Immature natural killer cell (primary cell): ENCODE measurements around the gene RBBP8. TPM values are rescaled to one million over a fixed set of nuclear protein-coding genes. Genes with fewer than 3 reads are reported as not detected.
A peak's percentile ranks its signal among the peaks of the same experiment; 100 is the strongest.

Experiments
- DNase-seq, 3 donors: peaks; one replicate each; pipeline ENCODE4 v3.0.0; 2022; ENCODE audit warnings: mixed read lengths in 1 of 3
- H3K27ac Mint-ChIP-seq, 6 donors: one replicate each; pipeline ENCODE4 v1.8.0; 2020; ENCODE audit warnings: mixed read lengths in 6 of 6, mild to moderate bottlenecking in 5 of 6, inconsistent platforms in 4 of 6, moderate library complexity in 3 of 6
- H3K27me3 Mint-ChIP-seq, 3 donors: one replicate each; pipeline ENCODE4 v1.8.0; 2020 to 2021; ENCODE audit warnings: low read depth in 3 of 3, mild to moderate bottlenecking in 3 of 3, mixed read lengths in 3 of 3, moderate library complexity in 3 of 3, inconsistent platforms in 1 of 3
- H3K36me3 Mint-ChIP-seq, 3 donors: one replicate each; pipeline ENCODE4 v1.8.0; 2020; ENCODE audit warnings: mixed read lengths in 3 of 3, inconsistent platforms in 2 of 3, mild to moderate bottlenecking in 2 of 3
- H3K4me1 Mint-ChIP-seq, 2 donors: one replicate each; pipeline ENCODE4 v1.8.0; 2020; ENCODE audit warnings: inconsistent platforms in 2 of 2, mild to moderate bottlenecking in 2 of 2, mixed read lengths in 2 of 2, moderate library complexity in 1 of 2
- H3K4me3 Mint-ChIP-seq, 5 donors: one replicate each; pipeline ENCODE4 v1.8.0; 2020; ENCODE audit warnings: mild to moderate bottlenecking in 5 of 5, mixed read lengths in 5 of 5, inconsistent platforms in 3 of 5, moderate library complexity in 3 of 5
- H3K9me3 Mint-ChIP-seq, 6 donors: one replicate each; pipeline ENCODE4 v1.8.0; 2020; ENCODE audit warnings: mild to moderate bottlenecking in 6 of 6, mixed read lengths in 6 of 6, inconsistent platforms in 4 of 6, moderate library complexity in 3 of 6
- polyA plus RNA-seq, 3 donors: library from polyadenylated mRNA; unstranded; fragments of 300-500 nt; fragmentation: Illumina TruSeq; gene quantifications; one replicate each; pipeline ENCODE4 v1.2.3, GENCODE V29; 2021

RBBP8 gene
- polyA plus RNA-seq, 3 donors from 2014 or later: 3.0 to 3.7 TPM; not detected in 1

DNA sequence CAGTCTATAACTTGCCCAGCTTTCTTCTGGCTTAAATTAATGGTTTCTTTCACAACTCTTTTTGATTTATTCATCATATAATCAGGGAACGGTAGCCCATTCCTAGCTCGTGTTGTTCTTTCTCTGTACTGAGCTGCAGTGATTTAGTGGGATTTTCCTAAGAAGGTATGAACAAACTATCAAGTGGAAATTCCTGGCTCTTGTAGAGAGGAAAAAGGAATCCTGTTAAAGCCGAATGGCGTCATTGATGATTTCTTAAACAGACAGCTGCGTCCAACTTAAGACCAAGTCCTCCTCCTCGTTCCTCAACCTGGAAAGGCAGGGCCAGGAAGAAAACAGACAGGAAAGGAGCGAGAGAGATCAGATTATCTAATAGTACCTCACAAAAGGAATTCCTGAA lies 132.9 kb downstream of the RBBP8 start:
- peaks cover 3 to 16% (median 16%) of the 10 kb centered on the region in 3 donors for H3K27me3 Mint-ChIP-seq
- peaks cover 39 to 41% of the 10 kb centered on the region in 2 donors for H3K4me1 Mint-ChIP-seq
- H3K9me3 Mint-ChIP-seq: peaks cover 0 to 3% (median 0%) of the 10 kb centered on the region in 6 donors
- peak overlapping the region in 2 of 6 donors; percentile 24 to 81 for H3K27ac Mint-ChIP-seq
- no peak for DNase-seq
- peaks cover 0 to 12% (median 0%) of the 10 kb centered on the region in 3 donors for H3K36me3 Mint-ChIP-seq
- no peak overlapping the region for H3K4me3 Mint-ChIP-seq

DNA sequence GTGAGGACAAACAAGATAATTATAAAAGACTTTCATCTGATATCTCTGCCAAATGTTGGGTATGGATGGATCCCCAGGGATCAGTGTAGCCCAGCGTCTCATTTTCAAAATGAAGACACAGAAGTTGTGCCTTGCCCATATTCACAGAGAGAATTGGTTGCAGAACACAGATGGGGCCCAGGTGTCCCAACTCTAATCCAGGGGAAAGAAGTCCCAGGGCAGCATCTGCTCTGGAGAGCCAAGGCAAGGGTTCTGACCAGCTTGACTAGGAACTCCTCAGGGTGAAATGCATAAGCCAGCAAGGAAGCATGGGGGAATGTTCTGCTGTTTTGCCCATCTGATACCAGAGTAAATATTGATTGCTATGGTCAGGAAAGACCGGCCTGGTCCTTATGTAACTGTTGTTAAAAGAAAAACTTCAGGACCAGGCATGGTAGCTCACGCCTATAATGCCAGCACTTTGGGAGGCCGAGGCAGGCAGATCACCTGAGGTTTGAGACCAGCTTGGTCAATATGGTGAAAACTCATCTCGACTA lies 133.4 kb downstream of the RBBP8 start:
- peaks cover 45 to 46% of the 10 kb centered on the region in 2 donors for H3K4me1 Mint-ChIP-seq
- peaks cover 0 to 3% (median 0%) of the 10 kb centered on the region in 6 donors for H3K9me3 Mint-ChIP-seq
- no peak overlapping the region for H3K4me3 Mint-ChIP-seq
- H3K27ac Mint-ChIP-seq: no peak overlapping the region
- peaks cover 5 to 21% (median 21%) of the 10 kb centered on the region in 3 donors for H3K27me3 Mint-ChIP-seq
- peaks cover 0 to 12% (median 0%) of the 10 kb centered on the region in 3 donors for H3K36me3 Mint-ChIP-seq
- DNase-seq: no peak

- Mint-ChIP-seq H3K4me3 (peak overlapping the region in 4 of 5 donors; percentile 43 to 63 (median 55)), H3K36me3 (peaks cover 0 to 12% (median 0%) of the 10 kb centered on the region in 3 donors), H3K27ac (peak overlapping the region in 4 of 6 donors; percentile 10 to 78 (median 42)), H3K27me3 (peaks cover 5 to 22% (median 21%) of the 10 kb centered on the region in 3 donors), H3K9me3 (peaks cover 0 to 3% (median 0%) of the 10 kb centered on the region in 6 donors), H3K4me1 (peaks cover 51 to 53% of the 10 kb centered on the region in 2 donors)
- DNase-seq: no peak
These were observed 134.1 kb downstream of the RBBP8 start for GRCh38 chr18:23067236-23067635.

GRCh38 chr18:23068011-23068410 lies 134.9 kb downstream of the RBBP8 start:
- Mint-ChIP-seq H3K27me3 (peaks cover 5 to 25% (median 21%) of the 10 kb centered on the region in 3 donors), H3K4me3 (peak overlapping the region in 2 of 5 donors; percentile 42 to 44), H3K36me3 (peaks cover 0 to 11% (median 0%) of the 10 kb centered on the region in 3 donors), H3K27ac (peak overlapping the region in 5 of 6 donors; percentile 62 to 98 (median 86)), H3K9me3 (peaks cover 0 to 3% (median 0%) of the 10 kb centered on the region in 6 donors), H3K4me1 (peaks cover 59 to 61% of the 10 kb centered on the region in 2 donors)
- no peak for DNase-seq

DNA sequence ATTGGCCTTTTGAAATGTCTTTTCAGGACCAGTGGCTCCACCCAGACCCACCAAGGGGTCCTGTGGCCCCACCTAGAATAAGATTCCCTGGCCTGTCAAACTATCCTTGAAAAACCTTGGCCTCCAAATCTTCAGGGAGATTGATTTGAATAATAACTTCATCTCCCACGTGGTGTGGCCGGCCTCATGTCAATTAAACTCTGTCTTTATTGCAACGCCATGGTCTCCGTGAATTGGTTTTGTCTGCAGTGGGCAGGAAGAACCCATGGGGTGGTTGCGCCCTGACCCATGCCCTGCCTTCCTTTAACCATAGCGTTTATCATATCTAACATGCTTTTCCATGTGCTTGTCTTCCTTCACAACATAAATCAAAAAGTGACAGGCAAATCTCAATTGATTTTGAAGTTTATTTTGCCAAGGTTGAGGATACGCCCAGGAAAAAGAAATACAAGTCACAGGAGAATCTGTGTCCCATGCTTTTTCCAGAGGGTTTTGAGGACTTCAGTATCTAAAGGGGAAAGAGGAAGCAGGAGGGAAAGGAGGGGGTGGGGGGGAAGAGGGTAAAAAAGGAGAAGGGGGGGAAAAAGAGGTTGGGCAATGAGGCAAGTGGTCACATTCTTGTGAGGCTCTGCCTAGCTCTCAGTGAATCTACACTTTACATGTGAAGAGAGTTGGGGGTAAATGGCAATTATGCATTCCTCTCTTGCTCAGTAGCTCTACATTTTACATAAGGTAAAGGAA lies 135.6 kb downstream of the RBBP8 start:
- H3K27ac Mint-ChIP-seq: peak overlapping the region; percentile 91 to 98 (median 94)
- H3K9me3 Mint-ChIP-seq: no peaks in the 10 kb centered on the region
- H3K27me3 Mint-ChIP-seq: peaks cover 5 to 25% (median 19%) of the 10 kb centered on the region in 3 donors
- peaks cover 0 to 4% (median 0%) of the 10 kb centered on the region in 3 donors for H3K36me3 Mint-ChIP-seq
- peak overlapping the region; percentile 76 to 92 (median 84) for H3K4me3 Mint-ChIP-seq
- H3K4me1 Mint-ChIP-seq: peaks cover 62 to 66% of the 10 kb centered on the region in 2 donors
- no peak for DNase-seq

DNA sequence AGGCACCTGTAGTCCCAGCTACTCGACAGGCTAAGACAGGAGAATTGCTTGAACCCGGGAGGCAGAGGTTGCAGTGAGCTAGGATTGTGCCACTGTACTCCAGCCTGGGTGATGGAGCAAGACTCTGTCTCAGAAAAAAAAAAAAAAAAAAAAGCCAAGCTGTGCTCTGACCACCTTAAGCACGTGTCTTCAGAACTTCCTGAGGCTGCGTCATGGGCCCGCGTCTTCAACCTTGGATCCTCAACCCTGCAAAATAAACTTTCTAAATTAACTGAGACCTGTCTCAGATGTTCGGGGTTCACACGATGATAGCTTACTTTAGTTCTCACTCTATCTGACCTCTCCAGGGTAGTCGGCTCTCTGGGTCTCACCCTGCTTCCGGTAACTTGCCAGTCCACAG lies 136.4 kb downstream of the RBBP8 start:
- Mint-ChIP-seq H3K4me3 (peak overlapping the region; percentile 76 to 92 (median 84)), H3K27me3 (peaks cover 5 to 25% (median 19%) of the 10 kb centered on the region in 3 donors), H3K9me3 (no peaks in the 10 kb centered on the region), H3K27ac (peak overlapping the region; percentile 91 to 98 (median 94)), H3K36me3 (peaks cover 0 to 4% (median 0%) of the 10 kb centered on the region in 3 donors), H3K4me1 (peaks cover 68 to 71% of the 10 kb centered on the region in 2 donors)
- DNase-seq: peak; percentile 69 to 72 (median 71)

GRCh38 chr18:23069898-23070297 lies 136.8 kb downstream of the RBBP8 start:
- no peaks in the 10 kb centered on the region for H3K9me3 Mint-ChIP-seq
- H3K4me3 Mint-ChIP-seq: peak overlapping the region; percentile 76 to 92 (median 84)
- peaks cover 5 to 25% (median 19%) of the 10 kb centered on the region in 3 donors for H3K27me3 Mint-ChIP-seq
- no peak for DNase-seq
- peak overlapping the region; percentile 91 to 98 (median 94) for H3K27ac Mint-ChIP-seq
- H3K4me1 Mint-ChIP-seq: peaks cover 69 to 71% of the 10 kb centered on the region in 2 donors
- H3K36me3 Mint-ChIP-seq: peaks cover 0 to 4% (median 0%) of the 10 kb centered on the region in 3 donors

- Mint-ChIP-seq H3K36me3 (peaks cover 0 to 4% (median 0%) of the 10 kb centered on the region in 3 donors), H3K4me1 (peaks cover 69 to 71% of the 10 kb centered on the region in 2 donors), H3K27ac (peak overlapping the region; percentile 91 to 98 (median 94)), H3K9me3 (no peaks in the 10 kb centered on the region), H3K27me3 (peaks cover 7 to 25% (median 19%) of the 10 kb centered on the region in 3 donors), H3K4me3 (peak overlapping the region; percentile 76 to 92 (median 84))
- peak; percentile 92 to 94 (median 92) for DNase-seq
These were observed 138.2 kb downstream of the RBBP8 start for GRCh38 chr18:23071285-23071684.

- peaks cover 7 to 24% (median 19%) of the 10 kb centered on the region in 3 donors for H3K27me3 Mint-ChIP-seq
- H3K4me3 Mint-ChIP-seq: peak overlapping the region; percentile 76 to 92 (median 84)
- H3K9me3 Mint-ChIP-seq: no peaks in the 10 kb centered on the region
These were observed 139.0 kb downstream of the RBBP8 start for GRCh38 chr18:23072079-23072478.

DNA sequence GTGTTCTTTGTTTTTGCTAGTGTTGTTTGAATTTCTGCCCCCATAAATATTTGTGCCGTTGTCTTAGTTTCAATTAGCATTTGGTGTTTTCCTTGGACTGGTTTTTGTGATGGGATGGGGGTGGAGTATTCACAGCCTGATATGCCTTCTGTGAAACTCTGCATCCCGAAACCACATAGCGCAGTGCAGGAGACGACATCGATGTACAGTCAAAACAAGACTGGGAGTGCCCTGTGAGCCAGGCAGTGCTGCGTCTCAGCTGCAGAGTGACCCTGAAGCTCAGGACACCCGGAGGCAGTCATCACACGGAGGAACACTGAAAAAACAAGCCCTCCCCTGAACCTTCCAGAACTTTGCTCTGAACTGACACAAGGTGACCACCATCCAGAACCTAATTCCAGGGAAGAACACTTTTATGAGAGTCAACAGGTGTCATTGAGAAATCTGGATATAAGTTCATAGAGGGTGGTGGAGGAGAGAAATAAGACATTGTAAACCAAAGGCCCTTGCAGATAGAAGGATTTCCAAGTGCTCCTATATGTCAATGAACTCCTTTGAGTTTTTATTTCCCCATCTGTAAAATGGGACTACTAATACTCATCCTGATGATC lies 141.0 kb downstream of the RBBP8 start:
- H3K4me1 Mint-ChIP-seq: peaks cover 51 to 57% of the 10 kb centered on the region in 2 donors

More at GRCh38 chr18:23072079-23072478, 139.0 kb downstream of the RBBP8 start:
- Mint-ChIP-seq H3K4me1 (peaks cover 64 to 69% of the 10 kb centered on the region in 2 donors), H3K36me3 (peaks cover 0 to 3% (median 0%) of the 10 kb centered on the region in 3 donors), H3K27ac (peak overlapping the region; percentile 91 to 98 (median 94))
- DNase-seq: no peak

More for the DNA sequence above, 141.0 kb downstream of the RBBP8 start:
- DNase-seq: no peak
- peak overlapping the region in 3 of 6 donors; percentile 6 to 91 (median 45) for H3K27ac Mint-ChIP-seq
- no peaks in the 10 kb centered on the region for H3K36me3 Mint-ChIP-seq
- no peaks in the 10 kb centered on the region for H3K9me3 Mint-ChIP-seq
- peaks cover 7 to 21% (median 17%) of the 10 kb centered on the region in 3 donors for H3K27me3 Mint-ChIP-seq
- no peak overlapping the region for H3K4me3 Mint-ChIP-seq

Other genes starting within 250 kb of the RBBP8 start
- under 1 TPM; 0.16 to 0.99 (median 0.56) TPM for gene CABLES1, start 202.2 kb downstream of the RBBP8 start, polyA plus RNA-seq